Kidney (tissue), 14 donors: ENCODE measurements around the gene NBAS. TPM values are rescaled to one million over a fixed set of nuclear protein-coding genes. Genes with fewer than 3 reads are reported as not detected.

Experiments
- DNase-seq, 5 donors: peaks; one replicate each; pipeline ENCODE4 v3.0.0-alpha.2; 2013 to 2020
- FAIRE-seq: peaks from 2 replicates; lab custom pipeline; 2012; peaks lifted over from hg19 to GRCh38; lab: Jason Lieb, UNC
- H3K27ac ChIP-seq, 2 donors: one replicate each; pipeline ENCODE4 v1.7.0; 2013; ENCODE audit warnings: low read depth in 2 of 2, low read length in 2 of 2, inconsistent platforms in 1 of 2
- H3K27me3 ChIP-seq: one replicate; pipeline ENCODE4 v1.7.1; 2013; ENCODE audit warnings: low read length, inconsistent platforms; ENCODE audit not compliant: control insufficient read depth, insufficient read depth
- H3K36me3 ChIP-seq, 3 donors: one replicate each; pipeline versions ENCODE4 v1.7.0 to v1.7.1; 2013; ENCODE audit warnings: low read length in 3 of 3, control low read depth in 1 of 3, inconsistent platforms in 1 of 3; ENCODE audit not compliant: insufficient read depth in 3 of 3, control insufficient read depth in 2 of 3
- H3K4me1 ChIP-seq, 3 donors: one replicate each; pipeline versions ENCODE4 v1.7.0 to v1.7.1; 2013; ENCODE audit warnings: low read length in 3 of 3, inconsistent platforms in 1 of 3, low read depth in 1 of 3; ENCODE audit not compliant: control insufficient read depth in 2 of 3, insufficient read depth in 2 of 3
- H3K4me3 ChIP-seq, 3 donors: one replicate each; pipeline versions ENCODE4 v1.7.0 to v1.8.1; 2013; ENCODE audit warnings: low read length in 3 of 3, control low read depth in 1 of 3, inconsistent platforms in 1 of 3
- H3K9ac ChIP-seq, 3 donors: one replicate each; pipeline versions ENCODE4 v1.7.0 to v1.7.1; 2013; ENCODE audit warnings: low read length in 3 of 3, control low read depth in 1 of 3, inconsistent platforms in 1 of 3
- H3K9me3 ChIP-seq, 3 donors: one replicate each; pipeline versions ENCODE4 v1.7.0 to v1.7.1; 2013; ENCODE audit warnings: low read length in 3 of 3, control low read depth in 1 of 3, inconsistent platforms in 1 of 3; ENCODE audit not compliant: control insufficient read depth in 2 of 3, insufficient read depth in 1 of 3
- intact Hi-C: fragments of 100-400 bp; cut with DNase I; formaldehyde crosslinking; loops from one replicate; pipeline ENCODE4 v1.11.1; 2022
- polyA plus RNA-seq: library from polyadenylated mRNA; stranded (reverse); fragments of 350-450 nt; fragmentation: Illumina TruSeq; extraction: RNeasy Lipid Tissue Mini Kit (QIAGEN cat#74804); gene quantifications from one replicate; pipeline ENCODE4 v1.2.3, GENCODE V29; 2014; ENCODE audit warnings: low read depth, low replicate concordance; ENCODE audit not compliant: insufficient read depth
- total RNA-seq: library from RNA; stranded (reverse); fragmentation: NEBNext Ultra II Directional; extraction: Animal tissue kit (Norgen Biotek cat#: 25700); gene quantifications from one replicate; pipeline ENCODE4 v1.2.1, GENCODE V29; 2021
- TF ChIP-seq, protein P1 (sequence below): IDR thresholded peaks from 3 replicates; pipeline ENCODE4 v1.5.1; 2012; ENCODE audit warnings: mild to moderate bottlenecking, moderate library complexity, borderline replicate concordance; ENCODE audit not compliant: insufficient read depth; ENCODE audit errors: extremely low read depth
- donor health status: control.
- donor health status: control.
- donor health status: control.
- donor health status: control.
- donor health status: control.
- donor health status: DM: yes; HTN: yes; CAD: no.
- donor health status: Normal renal cell carcinoma (clear cell type).

The NBAS gene
- total and polyA plus RNA-seq, 2 donors from 2014 or later = 40.8 to 44.2 TPM

DNA sequence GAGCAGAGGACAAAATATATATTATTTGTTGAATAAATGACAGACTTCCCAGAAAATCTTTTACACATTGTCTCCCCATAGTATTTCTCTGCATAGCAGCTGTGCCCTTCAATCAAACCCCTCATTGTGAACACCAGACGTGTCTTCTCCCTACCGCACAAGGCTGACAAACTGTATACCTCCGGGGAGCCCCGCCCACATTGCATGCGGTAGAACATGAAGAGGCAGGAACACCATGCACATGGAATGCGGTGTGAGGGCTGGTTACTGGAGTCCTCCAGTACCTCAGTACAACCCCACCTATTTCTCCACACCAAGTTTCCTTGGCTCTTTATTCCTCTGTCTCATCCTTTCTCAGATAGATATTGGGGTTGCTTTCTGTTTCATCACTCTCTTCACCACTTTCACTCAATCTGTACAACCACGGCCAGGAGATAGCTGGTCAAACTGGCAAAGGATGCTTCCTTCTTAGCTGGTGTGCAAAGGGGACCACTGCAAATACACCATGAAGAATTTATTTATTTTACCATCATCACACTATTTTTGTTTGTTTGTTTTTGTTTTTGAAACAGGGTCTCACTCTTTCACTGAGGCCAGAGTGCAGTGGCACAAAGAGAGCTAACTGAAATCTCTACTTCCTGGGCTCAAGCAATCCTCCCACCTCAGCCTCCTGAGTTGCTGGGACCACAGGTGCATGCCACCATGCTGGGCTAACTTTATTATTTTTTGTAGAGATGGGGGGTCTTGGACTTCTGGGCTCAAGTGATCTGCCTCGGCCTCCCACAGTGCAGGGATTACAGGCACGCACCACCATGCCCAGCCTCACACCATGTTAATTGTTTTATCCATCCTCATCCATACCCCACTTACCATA, 2.3 kb upstream of the NBAS start:
- no peak for FAIRE-seq
- intact Hi-C loops = no loop called here
- H3K27ac ChIP-seq = no peak overlapping the region

DNA sequence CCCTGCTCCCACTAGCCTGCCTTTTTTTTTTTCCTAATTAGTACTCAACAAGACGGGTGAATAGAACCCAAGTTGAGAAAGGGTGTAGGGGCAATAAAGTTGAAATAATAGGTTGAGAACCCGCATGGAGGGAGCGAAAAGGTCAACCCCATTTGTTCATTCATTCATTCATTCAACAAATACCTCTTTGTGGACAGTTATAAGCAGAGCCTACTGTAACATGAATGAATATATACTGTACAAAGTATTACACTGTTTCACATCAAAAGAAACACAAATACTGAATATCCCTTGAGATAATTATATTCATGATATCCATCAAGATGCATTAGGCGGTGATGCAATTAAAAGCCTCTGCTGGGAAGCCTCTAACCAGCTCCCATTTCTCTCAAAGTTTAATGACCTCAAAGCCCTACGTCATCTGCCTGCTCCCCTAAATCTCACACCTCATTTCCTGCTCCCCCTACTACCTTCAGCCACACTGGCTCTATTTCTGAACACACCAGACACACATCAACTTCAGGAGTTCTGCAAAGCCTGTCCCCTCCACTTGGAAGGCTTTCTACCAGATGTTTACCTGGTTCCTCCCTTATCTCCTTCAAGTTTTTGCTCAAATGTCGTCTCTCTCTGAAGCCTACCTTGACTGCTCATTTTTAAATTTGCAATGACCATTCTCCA, 1.4 kb upstream of the NBAS start:
- TF ChIP-seq, protein P1, sequence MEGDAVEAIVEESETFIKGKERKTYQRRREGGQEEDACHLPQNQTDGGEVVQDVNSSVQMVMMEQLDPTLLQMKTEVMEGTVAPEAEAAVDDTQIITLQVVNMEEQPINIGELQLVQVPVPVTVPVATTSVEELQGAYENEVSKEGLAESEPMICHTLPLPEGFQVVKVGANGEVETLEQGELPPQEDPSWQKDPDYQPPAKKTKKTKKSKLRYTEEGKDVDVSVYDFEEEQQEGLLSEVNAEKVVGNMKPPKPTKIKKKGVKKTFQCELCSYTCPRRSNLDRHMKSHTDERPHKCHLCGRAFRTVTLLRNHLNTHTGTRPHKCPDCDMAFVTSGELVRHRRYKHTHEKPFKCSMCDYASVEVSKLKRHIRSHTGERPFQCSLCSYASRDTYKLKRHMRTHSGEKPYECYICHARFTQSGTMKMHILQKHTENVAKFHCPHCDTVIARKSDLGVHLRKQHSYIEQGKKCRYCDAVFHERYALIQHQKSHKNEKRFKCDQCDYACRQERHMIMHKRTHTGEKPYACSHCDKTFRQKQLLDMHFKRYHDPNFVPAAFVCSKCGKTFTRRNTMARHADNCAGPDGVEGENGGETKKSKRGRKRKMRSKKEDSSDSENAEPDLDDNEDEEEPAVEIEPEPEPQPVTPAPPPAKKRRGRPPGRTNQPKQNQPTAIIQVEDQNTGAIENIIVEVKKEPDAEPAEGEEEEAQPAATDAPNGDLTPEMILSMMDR = no peak

More for the DNA sequence above, 2.3 kb upstream of the NBAS start:
- H3K27me3 ChIP-seq = no peaks in the 10 kb centered on the region
- TF ChIP-seq, protein P1 = no peak
- no peak for DNase-seq
- no peaks in the 10 kb centered on the region for H3K9me3 ChIP-seq
- no peaks in the 10 kb centered on the region for H3K36me3 ChIP-seq
- H3K4me1 ChIP-seq = peaks cover 0 to 8% (median 4%) of the 10 kb centered on the region in 3 donors
- H3K9ac ChIP-seq = no peak overlapping the region
- no peak overlapping the region for H3K4me3 ChIP-seq

DNA sequence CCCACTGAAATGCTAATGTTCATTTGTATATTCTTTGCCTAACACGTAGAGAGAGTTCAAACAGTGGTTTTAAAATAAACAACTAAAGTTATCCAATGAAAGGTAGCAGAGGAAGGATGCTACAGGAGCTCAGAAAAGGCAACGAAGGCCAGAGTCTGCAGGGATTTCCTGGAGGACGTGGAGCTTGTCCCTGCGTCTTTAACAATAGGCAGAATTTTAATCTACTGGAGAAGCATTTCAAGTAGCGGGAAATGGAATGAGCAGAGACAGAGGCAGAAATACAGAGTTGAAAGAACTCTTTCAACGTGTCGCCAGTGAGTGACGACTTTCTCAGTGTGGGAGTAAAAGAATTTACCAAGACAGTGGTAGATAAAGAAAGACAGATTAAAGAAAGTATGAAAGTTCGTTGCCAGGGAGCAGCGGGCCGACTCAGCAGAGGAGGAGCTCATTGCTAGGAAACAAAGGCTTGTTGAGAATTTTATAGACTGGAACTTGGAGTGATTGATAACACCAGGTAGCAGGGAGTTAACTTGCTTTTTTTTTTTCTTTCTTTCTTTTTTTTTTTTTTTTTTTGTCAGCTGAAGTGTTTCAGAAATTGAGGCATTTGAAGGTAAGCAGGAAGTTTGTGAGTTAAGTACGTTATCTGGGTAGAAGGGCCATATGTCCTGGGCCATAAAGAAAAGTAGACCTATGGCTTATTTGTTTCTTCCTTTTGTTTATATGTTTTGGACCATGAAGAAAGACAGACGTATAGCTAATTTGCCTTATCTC, 625 bp upstream of the NBAS start:
- intact Hi-C loops = no loop called here
- FAIRE-seq = no peak
- Histone ChIP-seq H3K4me1 (peaks cover 0 to 8% (median 4%) of the 10 kb centered on the region in 3 donors), H3K9me3 (no peaks in the 10 kb centered on the region), H3K4me3 (peak overlapping the region; percentile 77 to 95 (median 92)), H3K9ac (peak overlapping the region; percentile 85 to 92 (median 91)), H3K27me3 (no peaks in the 10 kb centered on the region), H3K36me3 (no peaks in the 10 kb centered on the region), H3K27ac (peak overlapping the region in 1 of 2 donors; percentile 61)
- peak in 4 of 5 donors; percentile 85 to 96 (median 92) for DNase-seq
- TF ChIP-seq, protein P1 = no peak

More for the DNA sequence above, 1.4 kb upstream of the NBAS start:
- Histone ChIP-seq H3K9ac (no peak overlapping the region), H3K4me1 (peaks cover 0 to 8% (median 4%) of the 10 kb centered on the region in 3 donors), H3K36me3 (no peaks in the 10 kb centered on the region), H3K27me3 (no peaks in the 10 kb centered on the region), H3K4me3 (peak overlapping the region; percentile 77 to 95 (median 92)), H3K27ac (no peak overlapping the region), H3K9me3 (no peaks in the 10 kb centered on the region)
- DNase-seq (no peak), FAIRE-seq (no peak)
- intact Hi-C loops = no loop called here
